ENCODE results near the gene WDR86.
A peak's percentile ranks its signal among the peaks of the same experiment; 100 is the strongest.

The WDR86 gene

GRCh38 chr7:151406051-151406875 lies 3.6 kb downstream of the WDR86 start:
- no peak for DNase-seq (ENCODE audit: low spot score)

DNA sequence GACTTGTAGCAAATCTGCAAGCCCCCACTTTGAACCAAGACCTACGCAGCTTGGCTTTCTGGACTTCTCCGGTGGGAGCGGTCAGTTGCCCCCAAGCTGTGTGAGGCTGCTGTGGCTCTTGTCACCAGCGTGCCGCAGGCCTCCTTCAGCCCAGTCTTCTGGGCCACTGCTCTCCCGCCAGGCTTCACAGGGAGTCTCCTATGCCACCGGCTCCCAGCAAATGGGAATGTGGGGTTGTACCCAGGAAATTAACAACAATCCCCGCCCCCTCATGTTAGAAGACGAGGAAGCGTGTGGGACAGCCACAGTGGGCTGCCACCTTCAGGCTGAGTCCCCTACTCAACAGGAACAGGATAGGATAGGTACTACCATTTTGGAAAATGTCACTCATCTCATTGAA lies 4.2 kb downstream of the WDR86 start:
- no peak for DNase-seq (ENCODE audit: low spot score)

DNA sequence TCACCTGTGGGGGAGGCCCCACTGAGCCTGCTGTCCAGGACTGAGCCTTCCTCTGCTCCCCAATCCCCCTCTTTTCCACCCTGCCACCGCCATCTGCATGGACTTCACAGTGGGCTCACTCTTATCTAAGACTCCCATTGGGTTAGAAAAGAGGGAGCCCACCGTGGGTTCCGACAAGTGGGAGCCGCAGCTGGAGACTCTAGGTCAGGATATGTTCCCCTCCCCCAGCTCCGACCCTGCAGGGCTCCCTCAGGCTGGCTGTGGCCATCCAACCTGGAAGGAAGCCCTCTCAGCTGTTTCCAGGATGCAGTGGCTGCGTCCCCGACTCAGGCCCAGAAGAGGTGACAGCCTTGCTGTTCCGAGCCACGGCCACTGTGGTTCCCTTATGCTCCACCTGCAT lies 4.8 kb downstream of the WDR86 start:
- DNase-seq (ENCODE audit: low spot score) = no peak

DNA sequence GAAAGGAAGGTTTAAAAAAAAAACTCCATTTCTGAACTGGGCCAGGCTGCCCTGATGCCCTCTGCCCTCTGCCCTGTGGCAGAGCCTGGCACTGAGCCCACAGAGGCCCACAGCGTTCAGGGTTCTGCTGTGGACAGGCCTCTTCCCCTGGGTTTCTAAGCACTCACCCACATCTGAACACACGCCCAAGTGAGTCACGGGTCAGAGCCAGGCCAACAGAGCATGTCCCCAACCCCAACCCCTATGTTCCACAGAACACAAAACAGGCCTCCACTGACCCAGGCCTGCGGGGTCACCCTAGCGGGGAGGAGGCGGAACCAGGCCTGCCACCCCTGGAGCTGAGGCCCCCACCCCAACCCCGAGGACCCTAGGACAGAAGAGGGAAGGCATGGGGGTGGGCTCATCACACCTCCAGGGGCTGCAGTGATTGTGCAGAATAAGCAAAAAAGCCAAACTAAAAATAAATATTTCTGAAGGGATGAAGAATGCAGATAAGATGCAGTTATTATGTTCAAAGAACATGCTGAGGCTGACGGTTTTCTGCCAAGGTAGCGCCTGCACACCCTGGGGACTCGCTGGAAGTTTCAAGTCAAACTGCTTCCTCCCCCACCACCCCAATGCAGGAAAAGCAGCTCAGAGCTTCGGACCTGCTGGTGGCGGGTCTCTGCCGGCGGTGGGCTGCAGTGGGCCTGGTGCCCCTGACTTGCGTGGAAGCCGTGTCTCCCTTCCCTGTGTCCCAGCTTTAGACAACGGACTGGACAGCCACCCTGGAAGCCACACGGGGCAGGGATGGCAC lies 5.4 kb downstream of the WDR86 start:
- peak; percentile 64 for DNase-seq (ENCODE audit: low spot score)

GRCh38 chr7:151403764-151404163 lies 6.1 kb downstream of the WDR86 start:
- DNase-seq (ENCODE audit: low spot score) = peak; percentile 67

DNA sequence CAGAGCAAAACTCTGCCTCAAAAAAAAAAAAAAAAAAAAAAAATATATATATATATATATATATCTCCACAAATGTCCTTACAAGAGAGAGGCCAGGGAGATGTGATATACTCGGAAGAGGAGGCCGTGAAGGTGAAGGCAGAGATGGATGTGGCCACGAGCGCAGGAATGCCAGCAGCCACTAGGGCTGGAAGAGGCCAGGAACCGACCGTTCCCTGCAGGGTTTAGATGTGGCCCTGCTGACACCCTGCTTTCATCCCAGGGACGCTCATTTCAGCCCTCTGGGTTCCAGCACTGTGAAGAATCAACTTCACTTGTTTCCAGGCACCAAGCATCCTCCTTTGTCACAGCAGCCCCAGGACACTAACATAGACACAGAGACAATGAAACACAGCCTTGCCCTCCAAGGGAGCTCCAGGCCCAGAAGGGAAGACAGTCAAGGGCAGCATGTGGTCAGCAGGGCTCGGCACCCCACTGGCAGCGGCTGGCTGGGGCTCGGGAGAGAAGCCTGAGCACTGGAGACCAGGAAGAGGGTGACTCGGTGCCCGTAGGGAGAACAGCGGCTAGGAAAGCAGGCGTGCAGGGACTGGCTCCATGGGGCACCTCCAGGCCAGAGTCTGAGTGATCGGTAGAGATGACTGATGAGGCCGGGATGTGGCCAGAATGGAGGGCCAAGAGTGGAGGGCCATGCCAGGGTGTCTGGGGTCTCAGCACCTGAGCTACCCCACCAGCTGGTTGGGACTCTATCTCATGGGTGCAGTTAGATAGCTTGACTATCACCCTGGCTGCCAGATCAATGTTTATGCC lies 7.6 kb downstream of the WDR86 start:
- DNase-seq (ENCODE audit: low spot score) = no peak

DNA sequence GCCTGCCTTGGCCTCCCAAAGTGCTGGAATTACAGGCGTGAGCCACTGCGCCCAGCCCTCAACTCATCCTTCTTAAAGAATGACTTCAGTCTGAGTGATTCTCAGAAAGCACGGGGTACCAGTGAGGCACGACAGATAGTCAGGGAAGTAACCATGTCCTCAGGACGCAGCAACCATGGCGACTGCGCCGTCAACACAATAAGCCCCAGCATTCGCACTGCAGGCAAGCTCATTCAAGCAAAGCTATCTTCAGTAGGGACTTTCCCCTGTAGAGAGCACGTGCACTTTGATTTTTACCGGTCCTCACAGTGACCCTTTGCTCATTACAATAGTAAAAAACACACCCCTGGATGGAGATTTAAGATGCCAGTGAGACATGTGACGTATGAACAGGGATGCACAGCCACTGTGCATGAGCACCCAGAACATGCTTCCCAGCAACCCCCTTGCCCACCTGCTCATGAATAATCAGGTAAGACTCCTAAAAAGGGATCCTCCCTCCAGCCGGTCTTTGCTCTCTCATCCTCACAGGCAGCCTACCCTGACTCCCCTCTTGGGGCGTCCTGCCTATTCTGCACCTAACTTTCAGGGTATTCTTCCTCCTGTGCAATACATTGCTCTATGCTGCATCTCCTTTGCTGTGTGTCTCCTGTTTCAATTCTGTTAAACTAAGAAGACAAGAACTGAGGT lies 9.1 kb downstream of the WDR86 start:
- DNase-seq (ENCODE audit: low spot score) = no peak

DNA sequence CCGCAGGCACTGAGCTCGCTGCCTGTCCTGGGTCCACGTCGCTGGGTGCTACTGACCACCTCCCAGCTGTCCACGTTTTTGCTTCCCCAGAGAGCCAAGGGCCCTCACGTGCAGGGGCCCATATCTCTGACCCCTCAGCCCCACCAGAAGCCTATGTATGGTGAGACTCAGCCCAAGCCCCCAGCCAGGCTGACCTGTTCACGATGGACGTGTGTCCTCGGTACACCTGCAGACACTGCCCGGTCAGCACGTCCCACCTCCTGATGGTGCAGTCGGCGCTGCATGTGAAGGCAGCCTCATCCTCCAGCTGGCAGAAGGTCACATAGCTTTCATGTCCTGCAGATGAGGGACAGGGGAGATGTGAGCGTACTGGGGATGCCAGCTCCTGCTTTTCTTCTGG lies 9.9 kb downstream of the WDR86 start:
- DNase-seq (ENCODE audit: low spot score) = no peak

GRCh38 chr7:151399305-151399601 lies 10.6 kb downstream of the WDR86 start:
- DNase-seq (ENCODE audit: low spot score) = no peak

DNA sequence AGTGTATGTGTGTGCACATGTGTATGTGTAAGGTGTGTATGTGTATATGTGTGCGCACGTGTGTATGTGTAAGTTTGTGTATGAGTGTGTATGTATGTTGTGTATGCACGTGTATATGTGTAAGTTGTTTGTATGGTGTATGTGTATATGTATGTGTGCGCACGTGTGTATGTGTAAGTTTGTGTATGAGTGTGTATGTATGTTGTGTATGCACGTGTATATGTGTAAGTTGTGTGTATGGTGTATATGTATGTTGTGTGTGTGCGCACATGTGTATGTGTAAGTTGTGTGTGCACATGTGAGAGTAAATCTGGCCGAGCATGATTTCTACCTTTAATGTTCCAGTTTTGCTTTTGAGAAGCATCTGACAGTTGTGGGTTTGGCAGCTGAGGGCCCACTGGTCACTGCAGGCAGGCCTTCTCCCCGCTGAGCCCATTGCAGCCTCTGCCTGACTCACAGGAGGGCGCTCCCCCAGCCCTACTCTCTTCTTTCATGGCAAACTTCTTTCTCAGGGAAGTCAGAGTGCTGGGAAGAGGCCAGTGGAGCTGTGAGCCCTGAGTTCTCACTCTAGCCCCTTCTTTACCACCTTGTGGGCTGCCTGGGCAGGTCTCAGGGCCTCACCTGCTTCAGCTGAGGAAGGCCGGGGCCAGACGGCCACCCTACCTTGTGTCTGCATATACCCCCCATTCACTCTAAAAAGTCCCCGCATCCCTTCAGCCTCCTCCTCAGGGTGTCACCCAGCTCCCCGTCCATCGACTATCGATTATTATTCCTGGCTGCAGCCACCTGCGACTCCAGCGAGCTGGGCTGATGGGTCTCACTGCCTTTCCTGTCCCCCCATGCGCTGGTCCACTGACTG lies 11.2 kb downstream of the WDR86 start:
- no peak for DNase-seq (ENCODE audit: low spot score)

DNA sequence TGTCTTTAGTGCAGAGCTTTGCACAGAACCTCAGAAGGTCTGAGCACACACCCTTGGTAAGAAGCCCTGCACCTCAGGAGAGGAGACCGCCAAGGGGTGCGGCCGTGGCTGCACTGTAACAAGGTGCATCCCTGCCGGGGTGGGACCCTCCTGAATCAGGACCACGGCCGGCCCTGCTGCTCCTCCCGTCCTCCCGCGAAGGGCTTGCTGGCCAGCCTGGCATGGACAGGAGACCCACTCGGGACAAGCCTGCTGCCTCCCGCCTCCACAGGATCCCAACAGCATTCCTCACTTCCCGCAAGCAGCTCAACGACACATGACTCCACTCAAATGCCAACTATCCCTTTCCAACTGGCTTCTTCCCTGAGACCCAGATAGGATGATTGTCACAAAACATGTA lies 12.8 kb downstream of the WDR86 start:
- no peak for DNase-seq (ENCODE audit: low spot score)

- no peak for DNase-seq (ENCODE audit: low spot score)
Observed at GRCh38 chr7:151396328-151396970, 13.4 kb downstream of the WDR86 start.

DNA sequence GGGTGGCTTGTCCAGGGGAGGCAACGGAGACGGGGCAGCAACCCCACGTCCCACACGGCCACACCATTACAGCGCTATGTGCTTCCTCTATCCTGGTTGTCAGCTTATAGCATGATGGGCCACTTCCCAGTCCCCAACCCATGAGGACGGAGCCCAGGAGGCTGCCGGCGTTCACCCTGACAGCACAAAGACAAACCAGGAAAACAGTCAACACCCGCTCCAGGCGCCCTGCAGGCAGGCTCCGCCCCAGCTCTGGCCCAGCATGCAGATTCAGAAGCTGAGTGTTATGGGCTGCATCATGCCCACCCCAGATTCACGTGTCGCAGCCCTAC lies 14.8 kb downstream of the WDR86 start:
- DNase-seq (ENCODE audit: low spot score) = no peak

DNA sequence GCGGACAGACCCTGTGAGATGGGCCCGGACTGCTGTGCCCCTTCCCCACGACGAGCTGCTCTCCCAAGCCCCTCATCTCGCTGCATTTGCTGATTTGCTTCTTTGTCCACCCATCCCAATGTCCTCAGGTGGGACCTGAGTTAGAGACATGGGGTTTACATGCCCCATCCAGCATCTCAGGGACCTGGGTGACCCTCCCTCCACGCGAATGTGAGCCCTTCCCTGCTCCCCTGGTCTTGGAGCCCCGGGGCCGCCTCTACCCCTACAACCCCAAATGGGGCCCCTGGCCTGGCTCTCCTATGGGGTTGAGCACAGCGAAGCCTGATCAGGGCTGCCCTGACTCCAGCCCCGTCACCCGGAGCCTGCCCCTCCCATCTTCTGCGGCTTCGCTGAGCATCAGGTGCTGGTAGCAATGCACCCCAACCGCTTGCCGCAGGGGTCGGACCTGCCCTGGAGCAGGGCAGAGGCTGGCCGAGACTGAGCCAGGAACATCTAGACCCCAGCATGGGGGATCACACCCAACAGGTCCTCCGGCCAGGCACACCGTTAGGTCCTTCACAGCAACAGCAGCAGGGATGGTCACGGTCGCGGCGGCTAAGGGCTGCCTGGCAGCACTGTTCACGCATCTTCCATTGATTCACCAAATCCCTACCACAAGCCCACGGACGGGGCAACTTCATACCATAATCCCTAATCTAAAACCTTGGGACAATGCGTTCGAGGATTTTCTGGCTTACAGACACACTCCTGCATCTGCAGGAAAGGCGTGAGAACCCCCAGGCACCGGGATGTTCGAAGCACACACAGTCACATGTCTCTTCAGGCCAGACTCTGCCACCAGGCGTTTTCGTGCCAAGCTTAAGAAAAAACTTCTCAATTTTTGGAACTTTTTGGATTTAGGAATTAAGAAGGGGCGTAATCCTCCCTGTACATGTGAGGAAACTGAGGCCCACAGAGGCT lies 15.5 kb downstream of the WDR86 start:
- no peak for DNase-seq (ENCODE audit: low spot score)

- no peak for DNase-seq (ENCODE audit: low spot score)
Observed at GRCh38 chr7:151393031-151393977, 16.5 kb downstream of the WDR86 start.

DNA sequence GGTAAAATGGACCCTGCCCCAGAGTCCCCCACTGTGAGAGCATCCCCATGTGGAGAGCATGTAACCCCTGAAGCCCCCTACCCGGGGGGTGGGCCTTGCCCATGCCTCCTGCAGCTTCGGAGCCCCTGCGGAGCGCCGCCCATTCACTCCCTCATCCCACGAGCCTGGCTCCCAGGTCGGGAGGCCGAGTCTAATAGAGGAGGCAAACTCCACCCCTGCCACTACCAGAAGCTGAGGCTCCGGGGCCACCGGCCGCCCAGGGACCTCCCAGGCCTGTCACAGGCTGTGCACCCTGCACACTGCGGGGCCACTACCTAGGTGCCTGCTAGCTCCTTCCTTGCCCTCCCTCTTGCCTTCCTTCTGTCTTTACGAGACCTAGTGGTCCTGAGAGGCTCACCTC lies 17.4 kb downstream of the WDR86 start:
- no peak for DNase-seq (ENCODE audit: low spot score)

GRCh38 chr7:151392002-151392401 lies 17.8 kb downstream of the WDR86 start:
- DNase-seq (ENCODE audit: low spot score) = no peak

- no peak for DNase-seq (ENCODE audit: low spot score)
Observed at GRCh38 chr7:151391358-151391730, 18.5 kb downstream of the WDR86 start.

Data from SW480 (cell line).